IMR-90 (cell line): ENCODE data around the gene COL18A1. TPM values are rescaled to one million over a fixed set of nuclear protein-coding genes. Genes with fewer than 3 reads are reported as not detected.

Source experiments
- ATAC-seq: fragments of 200-7000 bp; cut with Tn5 transposase; 2 replicates; pipeline ENCODE4 v1.9.1; 2020; ENCODE audit warnings: low read depth, mild to moderate bottlenecking, moderate library complexity
- BruUV-seq: library from RNA; stranded (reverse); fragments of 400-500 nt; replicated peaks from 2 replicates; lab custom pipeline; 2021; lab: Mats Ljungman, UMichigan
- CTCF ChIA-PET: fragments of 300-600 bp; formaldehyde crosslinking; extraction: SDS; loops from one replicate; lab custom pipeline; 2021; ENCODE audit warnings: antibody characterized with exemption; lab: Yijun Ruan, JAX
- POLR2A ChIA-PET: fragments of 300-600 bp; sonication (Branson Sonifier 250); formaldehyde crosslinking; loops from one replicate; lab custom pipeline; 2022; ENCODE audit warnings: antibody characterized with exemption; ENCODE audit not compliant: unreplicated experiment; lab: Charles Lee
- DNase-seq: peaks from one replicate; pipeline ENCODE4 v3.0.0; 2013
- H2AFZ ChIP-seq: replicated peaks from 2 replicates; pipeline ENCODE3; 2013; ENCODE audit warnings: low read length, mild to moderate bottlenecking; ENCODE audit not compliant: poor library complexity
- H2AK5ac ChIP-seq: 2 replicates; pipeline ENCODE4 v1.6.1; 2013; ENCODE audit warnings: low read depth, low read length, inconsistent platforms
- H2AK9ac ChIP-seq: replicated peaks from 2 replicates; pipeline ENCODE3; 2013; ENCODE audit warnings: mild to moderate bottlenecking, low read depth, low read length, moderate library complexity; ENCODE audit not compliant: poor library complexity
- H2BK120ac ChIP-seq: 2 replicates; pipeline ENCODE4 v1.6.1; 2013; ENCODE audit warnings: low read depth, low read length, inconsistent platforms
- H2BK15ac ChIP-seq: 3 replicates; pipeline ENCODE4 v1.6.1; 2013; ENCODE audit warnings: low read depth, low read length, inconsistent platforms
- H2BK20ac ChIP-seq: 2 replicates; pipeline ENCODE4 v1.6.1; 2013; ENCODE audit warnings: low read depth, mild to moderate bottlenecking, inconsistent platforms, low read length, moderate library complexity
- H2BK5ac ChIP-seq: 2 replicates; pipeline ENCODE4 v1.6.1; 2013; ENCODE audit warnings: mild to moderate bottlenecking, low read depth, low read length, inconsistent platforms; ENCODE audit not compliant: poor library complexity, severe bottlenecking
- H3K14ac ChIP-seq: replicated peaks from 2 replicates; pipeline ENCODE4 v1.6.1; 2013; ENCODE audit warnings: low read depth, low read length, inconsistent platforms
- H3K18ac ChIP-seq: 2 replicates; pipeline ENCODE4 v1.6.1; 2013; ENCODE audit warnings: low read depth, low read length, control low read depth
- H3K23ac ChIP-seq: 2 replicates; pipeline ENCODE4 v1.6.1; 2013; ENCODE audit warnings: low read depth, low read length, inconsistent platforms
- H3K27ac ChIP-seq: 2 replicates; pipeline ENCODE4 v1.5.1; 2013; ENCODE audit warnings: mild to moderate bottlenecking, control low read depth, low read length; ENCODE audit not compliant: insufficient read depth
- H3K27me3 ChIP-seq: 2 replicates; pipeline ENCODE4 v1.6.1; 2013; ENCODE audit warnings: low read length; ENCODE audit not compliant: control insufficient read depth, insufficient read depth
- H3K36me3 ChIP-seq: 2 replicates; pipeline ENCODE4 v1.6.1; 2013; ENCODE audit warnings: low read length, mixed read lengths; ENCODE audit not compliant: control insufficient read depth, insufficient read depth
- H3K4ac ChIP-seq: 2 replicates; pipeline ENCODE4 v1.6.1; 2013; ENCODE audit warnings: low read depth, low read length, inconsistent platforms
- H3K4me1 ChIP-seq: 2 replicates; pipeline ENCODE4 v1.6.1; 2013; ENCODE audit warnings: low read length, mixed read lengths; ENCODE audit not compliant: control insufficient read depth, insufficient read depth
- H3K4me2 ChIP-seq: 2 replicates; pipeline ENCODE4 v1.6.1; 2013; ENCODE audit warnings: low read depth, mild to moderate bottlenecking, control low read depth, low read length, moderate library complexity
- H3K4me3 ChIP-seq: 2 replicates; pipeline ENCODE4 v1.5.1; 2013; ENCODE audit warnings: low read depth, mild to moderate bottlenecking, control low read depth, low read length, moderate library complexity; ENCODE audit not compliant: insufficient read depth
- H3K56ac ChIP-seq: 2 replicates; pipeline ENCODE4 v1.6.1; 2013; ENCODE audit warnings: low read length, inconsistent platforms; ENCODE audit not compliant: insufficient read depth; ENCODE audit errors: extremely low read depth
- H3K79me1 ChIP-seq, 2 experiments: 2 replicates each; pipeline ENCODE4 v1.6.1; 2013; ENCODE audit warnings: low read length in 2 of 2, inconsistent platforms in 1 of 2, low read depth in 1 of 2
- H3K9ac ChIP-seq: 2 replicates; pipeline ENCODE4 v1.6.1; 2013; ENCODE audit warnings: low read depth, low read length, control low read depth
- H3K9me1 ChIP-seq: 2 replicates; pipeline ENCODE4 v1.6.1; 2013; ENCODE audit warnings: low read length, inconsistent platforms; ENCODE audit not compliant: insufficient read depth
- H3K9me3 ChIP-seq: 2 replicates; pipeline ENCODE4 v1.6.1; 2013; ENCODE audit warnings: low read length; ENCODE audit not compliant: control insufficient read depth, insufficient read depth
- H4K20me1 ChIP-seq: 2 replicates; pipeline ENCODE4 v1.6.1; 2013; ENCODE audit warnings: low read length, inconsistent platforms; ENCODE audit not compliant: insufficient read depth
- H4K5ac ChIP-seq: 2 replicates; pipeline ENCODE4 v1.6.1; 2013; ENCODE audit warnings: mild to moderate bottlenecking, low read depth, low read length, control low read depth
- H4K8ac ChIP-seq, 2 experiments: 2 replicates each; pipeline ENCODE4 v1.6.1; 2013; ENCODE audit warnings: low read depth in 2 of 2, low read length in 2 of 2, control low read depth in 1 of 2, inconsistent platforms in 1 of 2
- H4K91ac ChIP-seq: 2 replicates; pipeline ENCODE4 v1.6.1; 2013; ENCODE audit warnings: low read depth, low read length, inconsistent platforms; ENCODE audit not compliant: insufficient read depth
- BHLHE40 ChIP-seq: fragments of 150-350 bp; IDR thresholded peaks from 2 replicates; pipeline ENCODE4 v1.6.1; 2016; ENCODE audit warnings: mild to moderate bottlenecking, low read depth, low read length
- ELK1 ChIP-seq: fragments of 150-350 bp; IDR thresholded peaks from 2 replicates; pipeline ENCODE4 v1.6.1; 2016; ENCODE audit warnings: low read depth, mild to moderate bottlenecking, low read length, moderate library complexity, borderline replicate concordance
- FOS ChIP-seq: fragments of 150-350 bp; IDR thresholded peaks from 2 replicates; pipeline ENCODE4 v1.6.1; 2016; ENCODE audit warnings: low read depth, low read length
- MAZ ChIP-seq: IDR thresholded peaks from 2 replicates; pipeline ENCODE4 v1.6.1; 2012; ENCODE audit warnings: low read depth, mild to moderate bottlenecking, low read length, improper control_type of control experiment, moderate library complexity, borderline replicate concordance
- NFE2L2 ChIP-seq: fragments of 150-350 bp; IDR thresholded peaks from 2 replicates; pipeline ENCODE4 v1.6.1; 2016; ENCODE audit warnings: low read depth, mild to moderate bottlenecking, low read length
- POLR2A ChIP-seq: IDR thresholded peaks from 2 replicates; pipeline ENCODE4 v1.6.1; 2012; ENCODE audit warnings: mild to moderate bottlenecking, low read depth, low read length
- SMC3 ChIP-seq: fragments of 150-350 bp; IDR thresholded peaks from 2 replicates; pipeline ENCODE4 v1.6.1; 2016; ENCODE audit warnings: low read depth, mild to moderate bottlenecking, antibody characterized with exemption, low read length, moderate library complexity
- dilution Hi-C: fragments of 300-500 bp; cut with HindIII; formaldehyde crosslinking; loops from one replicate; pipeline ENCODE4 v1.14.3; 2018; ENCODE audit warnings: low sequenced_read_pairs; ENCODE audit not compliant: unreplicated experiment
- in situ Hi-C: fragments of 300-500 bp; cut with MboI; formaldehyde crosslinking; loops from 3 replicates; pipeline ENCODE4 v1.14.3; 2019; ENCODE audit warnings: low sequenced_read_pairs, inconsistent platforms, mixed read lengths
- intact Hi-C: fragments of 100-400 bp; cut with micrococcal nuclease; formaldehyde crosslinking; loops from 2 replicates; pipeline ENCODE4 v1.10.0; 2022
- polyA plus RNA-seq, 3 experiments: library from polyadenylated mRNA; depleted of rRNA; stranded (reverse); fragments of >200 nt; gene quantifications; 2 replicates each; pipeline ENCODE4 v1.2.3, GENCODE V29; 2012; ENCODE audit warnings: low replicate concordance in 1 of 3
- total RNA-seq: library from RNA; depleted of rRNA; stranded (reverse); fragments of >200 nt; gene quantifications from 2 replicates; pipeline ENCODE4 v1.2.3, GENCODE V29; 2012

Gene COL18A1
- total and polyA plus RNA-seq, 2 of the 4 experiments (the other 2 are of a cell fraction) = 4.3 to 46.7 TPM

GRCh38 chr21:45461806-45462341 is 56.9 kb downstream of the COL18A1 start:
- Histone ChIP-seq H3K9ac (no peak overlapping the region), H3K4me2 (no peak overlapping the region), H3K4me3 (no peak overlapping the region), H3K27me3 (no peaks in the 10 kb centered on the region), H3K4ac (no peak overlapping the region), H2AFZ (no peak overlapping the region), H3K27ac (no peak overlapping the region), H2BK15ac (no peak overlapping the region), H3K23ac (no peak overlapping the region), H3K9me3 (peaks cover 2% of the 10 kb centered on the region; the same call in 1 of the 2 replicates), H3K79me1 (peaks cover 8 to 70% of the 10 kb centered on the region in 2 experiments; a peak in 3 of 4 replicates), H3K9me1 (peaks cover 17% of the 10 kb centered on the region), H2AK9ac (no peak overlapping the region), H4K91ac (no peak overlapping the region; the same call in 1 of the 2 replicates), H3K56ac (no peak overlapping the region), H3K4me1 (peaks cover 28% of the 10 kb centered on the region), H4K20me1 (peaks cover 30% of the 10 kb centered on the region), H2BK5ac (no peak overlapping the region), H3K36me3 (peaks cover 18% of the 10 kb centered on the region; the same call in 1 of the 2 replicates), H4K8ac (peak overlapping the region in 1 of 2 experiments; percentile 64; a peak in 1 of 4 replicates), H2BK120ac (no peak overlapping the region), H3K14ac (no peak overlapping the region), H2BK20ac (no peak overlapping the region), H2AK5ac (no peak overlapping the region), H4K5ac (no peak overlapping the region), H3K18ac (no peak overlapping the region)
- no peak for ATAC-seq
- no TSS peak for BruUV-seq
- no peak for TF ChIP-seq POLR2A
- TF ChIP-seq NFE2L2 = no peak
- TF ChIP-seq BHLHE40 = no peak
- TF ChIP-seq FOS = no peak
- TF ChIP-seq SMC3 = no peak
- no peak for TF ChIP-seq ELK1
- no peak for TF ChIP-seq MAZ
- in situ Hi-C loops (loop anchor here (10.0 kb wide), 1 partner anchor 363 kb away; no protein-coding TSS in a partner anchor), dilution Hi-C loops (no loop called here), intact Hi-C loops (no loop called here)
- DNase-seq = no peak
- ChIA-PET POLR2A (no interaction called here), CTCF (interaction anchor here (0.7 kb wide), 1 partner anchor 277 kb away, joined by 4 read pairs; no protein-coding TSS in a partner anchor)
